HG02571 (cell line): ENCODE results near the gene FAAH.
A peak's percentile ranks its signal among the peaks of the same experiment; 100 is the strongest.

ENCODE experiments used
- ATAC-seq: cut with Tn5 transposase; IDR thresholded peaks from one replicate; pipeline ENCODE4 v1.9.1; 2021; ENCODE audit warnings: mild to moderate bottlenecking, moderate library complexity; ENCODE audit not compliant: unreplicated experiment

The FAAH gene

DNA sequence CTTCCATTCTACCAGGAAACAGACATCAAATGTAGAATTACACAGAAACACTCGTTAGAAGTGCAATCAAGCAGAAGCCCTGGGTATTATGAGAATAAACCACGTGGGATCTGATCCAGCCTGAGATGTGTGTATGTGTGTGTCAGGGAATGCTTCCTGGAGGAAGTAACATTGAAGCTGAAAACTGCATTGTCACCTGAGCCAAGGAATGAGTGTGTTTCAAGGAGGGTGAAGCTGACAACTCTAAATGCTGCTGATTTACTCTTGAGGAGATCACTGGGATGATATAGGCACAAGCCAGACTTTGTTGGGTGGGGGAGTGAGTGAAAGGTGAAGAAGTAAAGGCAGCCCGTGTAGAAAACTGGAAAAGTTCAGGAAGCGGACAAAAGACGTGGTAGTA lies 27.6 kb downstream of the FAAH start:
- no peak for ATAC-seq

- ATAC-seq = no peak
These were observed 28.2 kb downstream of the FAAH start for GRCh38 chr1:46422261-46422871.

- ATAC-seq = no peak
These were observed 29.6 kb downstream of the FAAH start for GRCh38 chr1:46423574-46424240.

GRCh38 chr1:46424730-46425129 lies 30.6 kb downstream of the FAAH start:
- no peak for ATAC-seq

GRCh38 chr1:46425726-46426125 lies 31.6 kb downstream of the FAAH start:
- no peak for ATAC-seq

GRCh38 chr1:46427541-46427940 lies 33.4 kb downstream of the FAAH start:
- no peak for ATAC-seq

DNA sequence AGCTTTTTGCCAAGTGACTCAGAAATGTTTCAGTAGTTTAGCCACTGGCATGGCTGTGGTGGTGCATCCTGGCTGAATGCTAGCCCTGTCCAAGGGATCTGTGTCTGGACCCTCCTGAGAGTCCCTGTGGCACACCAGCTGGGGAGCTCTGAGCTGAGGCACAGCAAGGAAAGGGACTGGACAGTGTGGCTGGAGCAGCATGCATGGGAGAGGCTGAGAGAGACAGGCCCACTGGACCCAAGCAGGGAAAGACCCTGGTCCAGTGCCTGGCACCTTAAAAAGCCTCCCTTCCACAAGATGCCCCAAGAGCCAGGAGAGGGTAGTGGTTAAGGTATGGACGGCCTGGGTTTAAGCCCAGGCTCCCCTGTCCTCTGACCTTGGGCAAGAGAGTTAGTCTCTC lies 35.3 kb downstream of the FAAH start:
- no peak for ATAC-seq

- ATAC-seq = no peak
These were observed 37.6 kb downstream of the FAAH start for GRCh38 chr1:46431695-46432094.

GRCh38 chr1:46432781-46433327 lies 38.7 kb downstream of the FAAH start:
- no peak for ATAC-seq

DNA sequence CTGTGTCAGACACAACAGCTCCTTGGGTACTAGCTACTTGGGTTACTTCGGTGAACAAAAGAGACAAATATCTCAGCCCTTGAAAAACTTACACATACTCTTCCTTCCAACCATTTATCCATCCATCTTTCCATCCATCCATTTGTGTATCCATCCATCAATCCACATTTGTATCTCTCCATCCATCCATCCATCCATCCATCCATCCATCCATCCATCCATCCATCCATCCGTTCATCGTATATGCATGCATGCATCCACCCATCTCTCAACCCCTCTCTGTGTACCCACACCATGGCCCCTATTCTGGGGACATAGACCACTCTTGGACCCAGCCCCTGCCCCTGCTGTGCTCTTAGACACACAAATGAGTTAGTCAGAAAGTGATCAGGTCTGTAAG lies 40.2 kb downstream of the FAAH start:
- ATAC-seq = no peak

- ATAC-seq = no peak
These were observed 42.7 kb downstream of the FAAH start for GRCh38 chr1:46436844-46437243.

DNA sequence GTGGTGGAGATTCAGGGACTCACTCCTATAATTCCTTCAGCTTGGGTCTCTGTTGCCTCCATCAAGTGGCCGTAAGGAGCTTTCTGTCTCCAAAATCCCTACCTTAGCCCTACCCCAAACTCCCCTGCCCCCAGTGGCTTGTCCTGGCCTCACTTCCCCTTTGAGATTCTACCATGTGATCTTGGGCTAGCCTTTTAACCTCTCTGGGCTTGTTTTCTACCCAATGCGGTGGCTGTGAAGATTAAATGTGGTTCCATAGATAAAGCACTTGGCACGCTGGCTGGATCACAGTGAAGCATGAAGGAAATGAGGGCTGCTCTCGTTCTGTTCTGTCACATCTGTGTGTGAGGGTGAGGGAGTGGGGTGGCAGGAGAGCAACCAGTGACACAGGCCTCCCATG lies 43.6 kb downstream of the FAAH start:
- ATAC-seq = no peak

GRCh38 chr1:46438346-46438745 lies 44.2 kb downstream of the FAAH start:
- ATAC-seq = no peak

- no peak for ATAC-seq
These were observed 46.4 kb downstream of the FAAH start for GRCh38 chr1:46440478-46440877.

DNA sequence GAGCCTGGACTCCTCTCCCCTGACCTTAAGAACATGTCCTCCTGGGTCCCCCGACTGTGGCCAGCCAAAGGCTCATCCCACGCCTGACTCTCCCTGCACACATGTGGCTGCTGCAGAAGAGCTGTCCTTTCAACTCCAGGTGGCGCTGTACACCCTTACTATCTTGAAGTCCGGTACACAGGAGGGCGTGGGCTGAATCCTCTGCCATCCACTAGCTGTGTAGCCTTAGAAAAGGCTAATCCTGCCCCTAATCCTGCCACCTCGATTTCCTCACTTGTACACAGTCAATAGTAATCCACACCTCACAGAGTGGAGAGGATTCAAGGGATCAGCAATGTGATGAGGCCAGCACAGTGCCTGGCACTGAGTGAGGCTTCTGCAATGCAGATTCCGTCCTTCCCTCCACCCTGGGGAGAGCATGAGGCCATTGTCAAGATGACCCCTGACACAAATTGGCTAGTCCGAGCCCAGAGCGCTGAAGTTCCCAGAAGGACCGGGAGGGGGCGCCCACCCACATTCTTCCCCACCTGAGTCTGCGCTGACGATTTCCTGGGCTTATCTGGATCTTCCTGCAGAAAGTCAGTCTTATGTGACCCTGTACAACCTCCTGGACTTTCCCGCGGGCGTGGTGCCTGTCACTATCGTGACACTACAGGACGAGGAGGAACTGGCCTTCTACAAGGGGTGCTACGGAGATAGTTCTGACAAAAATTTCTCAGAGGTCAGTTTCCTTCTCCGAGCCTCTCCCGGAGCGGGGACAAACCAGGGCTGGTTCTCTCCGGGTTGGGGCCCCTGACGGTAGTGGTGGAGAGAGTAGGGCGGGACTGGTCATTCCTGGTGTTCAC lies 48.4 kb downstream of the FAAH start:
- ATAC-seq = peak; percentile 56

DNA sequence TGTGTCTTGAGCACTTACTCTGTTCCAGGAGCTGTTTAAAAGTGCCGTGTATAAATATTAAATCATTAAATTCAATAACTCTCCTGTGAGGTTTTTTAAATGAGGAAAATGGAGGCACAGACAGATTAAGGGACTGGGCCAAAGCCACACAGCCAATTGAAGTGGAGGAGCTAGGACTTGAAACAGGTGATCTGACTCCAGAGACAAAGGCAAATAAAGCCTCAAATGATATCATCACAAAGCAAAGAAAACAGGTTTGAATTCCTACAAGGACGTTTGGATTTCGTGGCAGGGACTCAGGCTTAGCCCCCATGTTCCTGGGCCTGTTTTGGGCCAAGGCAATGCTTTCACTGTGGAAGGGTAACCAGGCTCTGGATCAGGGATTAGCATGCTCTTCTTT lies 50.3 kb downstream of the FAAH start:
- ATAC-seq = no peak

DNA sequence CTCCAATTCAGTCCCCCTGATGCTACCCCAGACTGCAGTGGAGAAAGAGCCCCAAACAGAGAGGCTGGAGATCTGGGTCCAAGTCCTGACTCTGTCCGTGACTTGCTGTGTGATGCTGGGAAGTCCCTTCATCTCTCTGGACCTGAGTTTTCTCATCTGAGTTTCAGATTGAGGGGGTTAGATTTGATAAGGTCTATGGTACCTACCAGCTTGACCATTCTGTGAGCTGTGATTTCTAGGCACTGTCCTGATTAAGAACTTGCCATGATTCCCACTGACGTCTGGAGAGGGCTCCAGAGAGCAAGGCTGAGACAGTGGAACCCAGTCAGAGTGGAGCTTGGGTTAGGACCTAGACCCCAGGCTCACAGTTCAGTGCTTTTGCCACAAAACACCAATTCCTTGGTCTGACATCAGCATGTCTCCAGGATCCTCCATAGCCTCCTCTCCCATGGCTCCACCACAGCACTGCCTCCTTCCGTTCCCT lies 51.7 kb downstream of the FAAH start:
- ATAC-seq = no peak

- no peak for ATAC-seq
These were observed 52.8 kb downstream of the FAAH start for GRCh38 chr1:46446646-46447498.

GRCh38 chr1:46447499-46448108 lies 53.5 kb downstream of the FAAH start:
- no peak for ATAC-seq
